Hematopoietic multipotent progenitor cell treated with erythropoietin and hydrocortisone succinate and interleukin-3 and kit ligand, for 8 days (in vitro differentiated cells): Measurements from ENCODE around the gene RNF212.
"Not testable (repeated sequence)": the region's sequence is repeated elsewhere in the genome, so short reads cannot be mapped to it uniquely, and the experiment has no call there.

ENCODE experiments used
- DNase-seq: peaks from one replicate; pipeline ENCODE4 v3.0.0-alpha.2; 2015

The RNF212 gene

DNA sequence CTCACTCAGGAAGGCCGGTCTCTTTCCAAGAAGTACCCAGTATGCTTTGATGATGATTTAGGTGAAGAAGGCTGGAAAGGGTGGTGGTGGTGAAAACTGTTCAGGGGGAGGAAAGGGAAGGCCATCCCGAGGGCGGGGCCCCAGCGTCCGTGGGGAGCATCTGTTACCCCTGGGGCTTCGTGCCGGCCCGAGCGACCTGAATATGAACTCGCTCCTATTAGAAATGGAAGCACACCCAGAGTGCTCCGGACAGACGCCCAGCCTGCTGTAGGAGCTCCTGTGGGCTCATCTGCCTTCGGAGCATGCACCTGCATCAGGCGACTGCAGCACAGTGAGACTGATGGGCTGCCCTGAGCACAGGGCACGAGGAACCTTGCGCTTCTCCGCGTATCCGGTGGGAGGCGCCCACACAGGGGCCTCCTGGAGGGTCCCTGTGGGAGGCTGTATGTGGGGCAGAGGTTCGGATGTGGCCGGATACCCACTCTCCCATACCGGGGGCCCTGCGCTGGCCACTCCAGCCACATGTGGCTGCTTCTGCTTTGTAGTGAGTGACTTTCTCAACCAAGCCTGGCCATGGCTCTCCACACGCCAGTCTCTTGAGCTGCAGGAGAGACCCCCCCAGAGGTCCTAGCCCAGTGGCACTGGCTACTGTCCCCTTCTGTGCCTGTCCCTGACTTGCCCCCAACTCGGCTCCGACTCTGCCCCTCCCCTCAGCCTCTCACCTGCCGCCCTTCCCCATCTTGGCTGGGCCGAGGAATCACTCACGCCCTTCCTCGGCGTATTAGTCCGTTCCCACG lies 65.2 kb downstream of the RNF212 start:
- no peak for DNase-seq

DNA sequence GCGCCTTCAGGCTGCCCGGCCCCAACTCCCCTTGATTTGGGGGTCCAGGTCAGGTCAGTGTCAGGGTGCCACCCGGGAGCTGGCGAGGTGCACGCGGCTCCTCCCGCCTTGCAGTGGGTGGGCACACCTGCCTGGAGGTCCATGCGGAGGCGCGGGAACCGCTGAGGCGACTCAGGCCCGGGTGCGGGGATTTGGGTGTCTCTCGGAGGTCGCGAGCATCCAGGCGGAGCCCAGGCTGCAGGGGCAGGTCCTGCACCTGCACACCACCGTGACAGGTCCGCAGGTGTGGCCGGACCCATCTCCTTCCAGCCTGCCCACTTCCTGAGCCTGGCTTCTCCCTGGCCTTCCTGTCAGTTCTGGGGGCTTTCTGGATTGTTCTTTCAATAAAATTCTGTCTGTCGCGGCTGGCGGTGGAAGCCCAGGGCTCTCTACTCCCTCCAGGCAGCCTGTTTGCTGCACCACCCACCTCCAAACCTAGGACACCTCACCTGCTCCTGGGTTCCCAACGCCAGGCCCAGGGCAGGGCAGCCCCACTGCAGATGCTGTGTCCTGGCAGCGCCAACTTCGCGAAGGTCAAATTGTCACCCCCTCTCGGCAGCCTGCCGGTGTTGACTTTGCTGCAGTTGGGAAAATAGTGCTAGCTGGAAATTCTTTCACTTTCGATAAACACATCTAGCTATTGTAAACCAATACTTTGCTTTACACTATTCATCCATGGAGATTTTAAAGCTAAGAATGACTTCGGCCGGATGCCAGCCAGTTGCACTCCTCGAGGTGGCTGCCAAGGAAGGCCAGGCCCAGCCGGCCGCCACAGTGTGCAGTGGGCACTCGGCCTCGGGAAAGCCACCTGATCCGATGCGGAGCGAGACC lies 66.0 kb downstream of the RNF212 start:
- no peak for DNase-seq

DNA sequence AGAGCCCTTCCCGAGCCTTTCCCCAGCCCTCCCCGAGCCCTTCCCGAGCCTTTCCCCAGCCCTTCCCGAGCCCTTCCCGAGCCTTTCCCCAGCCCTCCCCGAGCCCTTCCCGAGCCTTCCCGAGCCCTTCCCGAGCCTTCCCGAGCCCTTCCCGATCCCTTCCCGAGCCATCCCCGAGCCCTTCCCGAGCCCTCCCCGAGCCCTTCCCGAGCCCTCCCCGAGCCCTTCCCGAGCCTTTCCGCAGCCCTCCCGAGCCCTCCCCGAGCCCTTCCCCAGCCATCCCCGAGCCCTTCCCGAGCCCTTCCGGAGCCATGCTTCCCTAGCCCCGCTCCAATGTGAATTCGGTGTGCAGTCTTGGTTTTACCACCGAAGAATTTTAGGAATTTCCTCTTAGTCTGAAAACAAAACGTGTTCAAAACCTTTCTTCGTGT lies 66.8 kb downstream of the RNF212 start:
- not testable (repeated sequence) for DNase-seq

DNA sequence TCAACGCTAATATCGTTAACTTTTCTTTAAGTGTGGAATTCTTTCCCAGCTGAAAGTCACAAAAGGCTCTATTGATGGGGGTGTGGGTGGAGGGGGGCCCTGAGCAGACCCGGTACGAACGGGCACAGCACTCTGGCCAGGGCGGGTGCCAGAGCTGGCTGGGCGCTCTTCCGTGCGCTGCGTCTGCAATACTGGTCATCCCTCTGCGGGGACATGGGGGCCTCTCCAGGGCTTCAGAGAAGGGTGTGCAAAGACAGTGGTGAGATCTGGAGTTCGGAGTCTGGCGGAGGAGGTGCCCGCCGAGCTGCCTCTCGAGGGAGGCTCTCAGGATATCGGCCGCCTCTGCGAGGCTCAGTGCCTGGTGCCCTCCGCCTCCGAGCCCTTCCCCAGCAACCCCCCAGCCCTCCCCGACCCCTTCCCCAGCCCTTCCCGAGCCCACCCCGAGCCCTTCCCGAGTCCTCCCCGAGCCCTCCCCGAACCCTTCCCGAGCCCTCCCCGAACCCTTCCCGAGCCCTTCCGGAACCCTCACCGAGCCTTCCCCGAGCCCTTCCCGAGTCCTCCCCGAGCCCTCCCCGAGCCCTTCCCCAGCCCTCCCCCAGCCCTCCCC lies 67.7 kb downstream of the RNF212 start:
- DNase-seq, result no peak

DNA sequence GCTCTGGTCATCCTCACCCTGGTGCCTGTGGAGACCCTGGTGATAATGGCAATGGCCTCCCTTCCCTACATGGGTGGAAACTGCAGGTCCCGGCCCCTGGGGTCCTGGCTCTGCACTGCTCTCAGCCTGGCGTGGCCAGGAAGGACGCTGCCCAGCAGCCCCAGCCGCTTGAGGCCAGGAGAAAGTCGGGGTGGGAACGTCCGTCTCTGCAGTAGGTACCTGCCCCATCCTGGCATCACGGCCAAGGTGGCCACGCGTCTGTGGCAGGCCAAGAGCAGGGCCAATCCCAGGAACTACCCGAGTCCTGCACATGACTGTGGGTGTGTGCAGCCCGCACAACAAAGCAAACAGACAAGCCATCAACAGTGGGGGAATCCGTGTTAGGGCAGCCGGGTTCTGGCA lies 68.2 kb downstream of the RNF212 start:
- no peak for DNase-seq

DNA sequence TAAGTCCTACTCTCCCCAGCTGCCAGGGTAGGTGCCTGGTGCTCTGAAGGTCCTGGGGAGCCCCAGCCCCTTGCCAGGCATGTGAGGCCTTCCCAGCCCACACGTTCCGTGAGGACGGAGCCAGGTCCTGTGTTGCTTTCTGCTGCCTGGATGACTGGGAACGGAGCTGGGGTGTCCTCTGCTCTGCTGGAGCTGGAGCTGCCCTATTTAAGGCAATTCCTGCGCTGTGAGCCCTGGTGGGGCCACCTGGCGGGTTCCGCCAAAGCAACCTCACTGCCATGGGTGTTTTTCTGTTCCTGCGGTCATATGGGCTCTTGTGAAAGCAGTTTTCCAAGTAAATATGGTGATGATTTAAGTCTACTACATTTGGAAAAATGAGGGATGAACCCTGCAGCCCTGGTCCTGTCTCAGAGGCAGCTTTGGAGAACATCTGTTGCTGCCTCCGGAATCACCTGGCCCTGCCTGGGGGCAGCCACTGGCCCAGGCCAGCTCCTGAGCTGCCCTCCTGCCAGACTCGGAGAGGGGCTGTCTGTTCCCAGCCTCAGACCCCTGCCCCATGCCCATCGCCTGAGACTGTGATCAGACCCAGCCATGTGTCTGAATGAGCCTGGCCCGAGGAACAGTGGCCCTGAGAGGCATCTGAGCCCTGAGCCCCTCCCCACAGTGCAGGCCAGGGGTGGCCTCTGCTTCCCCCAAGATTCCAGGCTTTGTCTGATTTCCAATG lies 68.7 kb downstream of the RNF212 start:
- no peak for DNase-seq

DNA sequence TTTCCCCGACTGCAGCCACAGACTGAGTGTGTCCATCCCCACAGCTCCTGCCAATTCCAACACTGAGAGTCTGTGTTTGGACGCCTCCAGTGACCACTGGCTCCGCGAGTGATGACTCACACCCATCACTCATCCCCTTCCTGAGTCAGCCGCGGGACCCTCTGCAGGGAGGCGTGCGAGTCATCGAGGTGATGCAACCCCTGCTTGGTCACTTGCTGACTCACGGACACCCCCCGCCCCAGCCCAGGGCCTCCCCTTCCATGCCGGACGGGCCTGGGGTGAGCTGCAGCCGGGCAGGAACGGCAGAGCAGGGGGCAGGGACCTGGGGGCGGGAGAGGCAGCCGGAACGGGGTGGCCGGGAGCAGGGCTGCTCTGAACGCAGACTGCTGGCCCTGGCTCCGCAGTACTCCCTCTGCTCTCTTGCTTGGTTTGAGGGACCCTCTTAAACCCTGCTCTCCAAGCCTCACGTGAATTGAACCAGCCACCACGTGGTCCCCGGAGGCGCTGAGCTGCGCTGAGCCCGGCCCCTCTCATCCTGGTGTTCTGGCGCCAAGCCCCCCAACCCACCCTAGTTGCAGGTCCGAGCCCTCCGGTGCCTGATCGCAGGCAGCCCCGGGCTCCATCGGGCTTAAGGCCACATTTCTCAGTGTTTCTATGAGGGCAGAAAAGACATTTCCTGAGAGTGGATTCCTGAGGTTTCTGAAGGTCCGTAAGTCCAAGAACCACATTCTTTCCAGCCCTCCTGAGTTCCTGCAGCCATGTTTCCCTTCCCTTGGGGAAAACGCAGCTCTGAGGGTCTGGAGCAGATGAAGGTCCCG lies 69.5 kb downstream of the RNF212 start:
- DNase-seq, result no peak

DNA sequence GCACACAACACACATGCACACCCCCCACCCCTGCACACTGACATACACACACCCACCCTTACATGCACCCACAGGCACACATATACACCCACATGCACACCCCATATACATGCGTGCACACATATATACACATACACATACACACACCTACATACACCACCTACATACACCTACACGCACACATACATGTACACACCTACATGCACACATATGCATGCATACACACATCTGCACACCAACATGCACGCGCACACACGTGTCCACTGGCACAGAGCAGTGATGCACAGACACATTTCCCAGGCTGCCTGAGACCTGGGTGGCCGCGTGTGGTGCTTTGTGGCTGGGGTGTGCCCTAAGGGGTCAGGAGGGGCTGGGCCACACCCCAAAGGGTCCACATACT lies 70.2 kb downstream of the RNF212 start:
- no peak for DNase-seq

DNA sequence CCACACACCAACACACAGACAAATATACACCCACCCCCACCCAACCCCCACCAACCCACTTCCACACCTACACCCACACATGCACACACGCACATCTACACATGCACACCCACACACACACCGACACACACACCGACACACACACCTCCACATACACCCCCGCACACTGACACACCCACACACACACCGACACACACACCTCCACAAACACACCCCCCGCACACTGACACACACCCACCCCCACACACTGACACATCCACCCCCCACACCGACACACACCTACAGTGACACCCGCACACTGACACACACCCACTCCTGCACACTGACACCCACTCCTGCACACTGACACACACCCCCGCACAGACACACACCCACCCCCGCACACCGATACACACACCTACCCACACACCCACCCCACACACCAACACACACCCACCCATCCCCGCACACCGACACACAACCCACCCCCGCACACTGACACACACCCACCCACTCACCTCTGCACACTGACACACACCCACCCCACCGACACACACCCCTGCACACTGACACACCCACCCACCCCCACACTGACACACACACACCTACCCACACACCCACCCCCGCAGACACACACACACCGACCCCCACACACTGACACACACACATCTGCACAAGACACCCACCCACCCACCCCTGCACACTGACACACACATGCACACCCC lies 70.9 kb downstream of the RNF212 start:
- no peak for DNase-seq

DNA sequence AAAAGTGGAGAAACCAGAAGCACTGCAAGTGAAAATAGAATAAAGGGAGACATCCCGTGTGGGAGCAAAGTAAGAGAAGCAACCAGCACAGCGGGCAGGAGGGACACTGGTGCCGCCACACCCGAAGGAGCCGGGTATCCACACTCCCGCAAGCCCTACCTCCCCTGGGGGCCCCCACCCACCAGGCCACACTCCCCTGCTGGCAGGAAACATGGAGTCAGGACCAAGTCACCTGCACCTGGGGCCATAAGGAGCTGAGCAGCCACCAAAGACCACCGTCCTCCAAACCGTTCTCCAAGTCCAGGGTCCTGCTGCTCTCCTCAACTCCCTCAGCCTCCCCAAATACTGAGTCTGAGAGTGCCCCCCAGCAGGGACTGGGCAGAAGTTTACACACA lies 71.4 kb downstream of the RNF212 start:
- no peak for DNase-seq

DNA sequence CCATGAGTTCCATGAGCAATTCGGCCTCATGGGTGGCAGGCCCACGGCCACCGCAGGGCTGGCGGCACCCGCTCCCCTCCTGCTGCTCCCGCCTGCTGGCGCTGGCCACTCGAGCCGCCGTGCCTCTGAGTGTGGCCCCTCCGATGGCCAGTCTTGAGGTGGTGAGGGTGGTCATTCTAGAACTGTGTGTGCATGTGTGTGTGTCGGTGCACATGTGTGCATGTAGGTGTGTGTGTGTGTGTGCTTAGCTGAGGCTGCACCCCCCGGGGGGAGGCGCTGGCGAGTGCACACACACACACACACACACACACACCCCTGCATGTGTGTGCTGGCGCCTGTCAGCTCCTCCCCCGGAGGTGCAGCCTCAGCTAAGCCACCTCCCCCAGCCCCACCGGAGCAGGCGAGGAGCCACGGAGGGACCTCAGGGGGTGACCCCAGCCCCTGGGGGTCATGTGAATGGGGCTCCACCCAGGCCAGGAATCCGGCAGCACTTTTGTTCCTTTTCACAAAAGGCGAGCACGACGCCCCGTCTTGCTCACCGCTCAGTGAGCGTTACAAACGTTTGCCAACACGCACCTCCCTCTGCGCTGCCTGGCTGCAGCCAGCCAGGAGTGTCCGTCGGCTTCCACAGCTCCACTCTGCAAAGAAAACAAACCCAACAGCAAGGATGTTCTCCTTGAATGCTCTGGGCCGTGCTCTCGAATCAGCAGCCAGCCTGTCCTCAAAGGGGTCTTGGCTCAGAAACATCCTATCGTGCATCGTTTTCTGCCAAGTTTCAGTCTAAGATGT lies 72.0 kb downstream of the RNF212 start:
- DNase-seq, result no peak

DNA sequence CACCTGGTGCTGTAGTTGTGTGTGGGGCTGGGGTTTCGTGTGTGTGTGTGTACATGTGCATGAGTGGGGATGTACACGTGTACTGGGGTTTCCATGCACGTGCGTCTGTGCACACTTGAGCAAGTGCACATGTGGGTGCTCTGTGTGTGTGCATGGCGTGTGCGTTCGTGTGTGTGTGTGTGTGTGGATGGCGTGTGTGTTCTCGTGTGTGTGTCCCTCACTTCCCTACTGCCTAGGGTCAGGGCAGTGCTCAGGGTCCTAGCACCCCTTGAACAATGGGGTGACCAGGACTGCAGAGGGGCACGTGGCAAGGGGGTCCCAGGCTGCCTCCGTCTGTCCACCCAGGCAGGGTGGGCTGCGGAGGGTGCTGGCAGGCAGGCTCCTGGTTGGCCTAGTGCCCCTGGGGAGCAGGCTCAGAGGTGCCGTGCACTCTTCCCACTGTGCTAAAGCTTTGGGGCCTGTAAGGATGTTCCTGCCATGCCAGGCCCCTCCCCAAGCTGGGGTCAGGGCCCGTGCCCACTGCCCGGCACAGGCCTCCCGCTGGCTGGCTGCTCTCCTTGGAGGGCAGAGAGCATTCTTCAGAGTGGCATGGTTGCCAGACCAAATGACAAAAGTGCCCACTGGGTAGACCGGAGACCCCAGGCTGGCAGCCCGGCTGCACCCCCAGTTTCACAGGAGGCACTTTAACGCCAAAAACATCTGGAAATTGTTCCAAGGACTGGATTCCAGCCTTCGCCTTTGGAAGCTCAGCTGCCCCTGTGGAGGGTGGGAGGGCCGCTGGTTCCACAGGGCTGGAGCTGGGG lies 72.8 kb downstream of the RNF212 start:
- no peak for DNase-seq

DNA sequence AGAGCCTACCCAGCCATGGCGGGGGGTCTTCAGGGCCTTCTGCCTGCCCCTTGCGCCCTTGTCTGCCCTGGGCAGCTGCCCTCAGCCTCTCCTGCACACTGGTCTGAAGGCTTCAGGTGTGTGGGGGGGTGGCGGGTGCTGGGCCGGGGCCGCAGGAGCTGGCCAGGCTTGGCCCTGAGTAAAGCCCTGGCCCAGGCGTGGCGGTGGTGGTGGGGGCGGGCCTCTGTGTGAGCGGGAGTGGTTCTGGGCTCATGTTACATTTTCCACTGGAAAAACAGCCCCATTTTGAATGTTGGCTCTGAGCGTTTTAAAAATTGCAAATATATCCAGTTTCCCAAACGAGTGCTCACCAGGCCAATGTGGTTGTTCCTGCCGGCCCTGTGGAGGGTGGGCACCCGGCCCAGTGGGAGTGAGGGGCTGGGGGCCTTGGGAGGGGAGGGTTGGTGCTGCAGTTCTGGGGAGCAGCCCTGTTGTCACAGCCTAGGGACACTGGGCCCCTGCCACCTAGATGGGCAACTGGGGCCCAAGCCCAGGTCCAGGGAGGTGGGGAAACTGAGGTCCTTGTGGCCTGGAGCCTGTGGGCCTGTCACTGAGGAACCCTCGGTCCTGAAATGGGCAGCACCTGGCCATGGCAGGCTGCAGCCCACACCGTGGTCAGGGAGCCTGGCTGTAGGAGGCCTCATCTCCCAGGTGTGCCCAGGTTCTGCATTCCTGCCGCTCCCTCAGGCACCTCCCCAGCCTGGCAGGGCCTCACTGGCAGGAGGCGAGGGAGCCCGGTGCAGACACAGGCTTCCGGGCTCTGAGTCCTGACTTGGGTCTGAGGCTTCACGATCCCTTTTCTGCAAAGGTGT lies 73.6 kb downstream of the RNF212 start:
- DNase-seq, result no peak

DNA sequence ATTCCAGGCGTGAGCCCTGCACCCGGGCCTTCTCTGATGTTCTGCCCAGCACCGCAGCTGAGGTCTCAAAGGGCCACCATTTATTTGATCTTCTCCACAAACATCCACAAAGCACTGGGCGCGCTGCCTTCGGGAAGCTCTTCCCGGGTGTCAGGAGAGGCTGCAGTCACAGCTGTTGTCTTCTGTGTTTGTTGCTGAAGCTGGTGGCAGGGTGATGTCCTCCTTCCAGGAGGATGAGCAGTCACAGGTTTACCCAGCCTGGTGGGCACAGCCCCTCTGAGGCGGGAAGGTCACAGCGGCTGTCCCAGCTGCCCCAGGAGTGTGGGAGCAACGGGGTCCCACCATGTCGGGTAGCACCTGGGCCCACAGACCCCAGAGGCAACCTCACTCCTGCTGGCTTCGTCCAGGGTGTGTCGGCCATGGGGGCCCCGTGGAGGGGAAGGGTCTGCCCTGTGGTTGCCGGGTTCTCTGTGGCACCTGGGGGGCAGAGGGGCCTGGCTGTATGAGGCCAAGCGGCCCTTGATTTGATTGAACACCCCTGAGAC lies 74.3 kb downstream of the RNF212 start:
- no peak for DNase-seq

DNA sequence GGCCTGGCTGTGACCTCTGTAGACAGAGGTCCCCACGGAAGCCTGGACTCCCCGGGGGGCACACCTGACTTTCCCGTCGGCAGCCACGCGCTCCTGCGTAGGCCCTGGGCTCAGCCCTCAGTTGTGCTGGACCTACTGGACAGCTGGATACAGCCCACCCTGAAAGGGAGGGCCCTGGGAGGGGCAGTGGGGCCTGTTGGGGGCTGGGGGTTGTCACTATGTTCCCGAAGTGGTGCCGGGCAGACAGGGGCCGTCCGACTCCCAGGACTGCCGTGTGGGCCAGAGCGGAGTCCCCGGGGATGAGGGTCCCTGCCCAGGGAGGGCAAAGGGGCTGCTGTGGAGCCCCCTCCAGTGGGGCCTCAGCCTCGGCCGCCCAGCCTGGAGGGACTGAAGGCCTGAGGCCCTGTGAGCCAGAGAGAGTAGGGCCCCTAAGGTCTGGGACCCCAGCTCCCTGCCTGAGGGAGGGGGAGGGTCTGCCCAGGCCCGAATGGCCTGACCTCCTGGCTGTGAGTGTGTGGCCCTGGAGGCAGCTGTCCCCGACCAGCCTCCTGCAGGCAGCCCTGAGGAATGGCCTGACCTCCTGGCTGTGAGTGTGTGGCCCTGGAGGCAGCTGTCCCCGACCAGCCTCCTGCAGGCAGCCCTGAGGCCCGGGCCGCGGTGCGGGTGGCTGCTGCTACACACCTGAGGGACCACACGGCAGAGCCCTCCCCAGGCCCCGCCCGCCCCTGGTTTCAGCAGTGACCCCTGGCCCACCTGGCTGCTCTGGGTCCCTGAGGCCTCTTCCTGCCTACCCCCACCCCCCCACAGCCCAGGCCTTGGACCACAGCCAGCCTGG lies 76.2 kb downstream of the RNF212 start:
- DNase-seq, result no peak

DNA sequence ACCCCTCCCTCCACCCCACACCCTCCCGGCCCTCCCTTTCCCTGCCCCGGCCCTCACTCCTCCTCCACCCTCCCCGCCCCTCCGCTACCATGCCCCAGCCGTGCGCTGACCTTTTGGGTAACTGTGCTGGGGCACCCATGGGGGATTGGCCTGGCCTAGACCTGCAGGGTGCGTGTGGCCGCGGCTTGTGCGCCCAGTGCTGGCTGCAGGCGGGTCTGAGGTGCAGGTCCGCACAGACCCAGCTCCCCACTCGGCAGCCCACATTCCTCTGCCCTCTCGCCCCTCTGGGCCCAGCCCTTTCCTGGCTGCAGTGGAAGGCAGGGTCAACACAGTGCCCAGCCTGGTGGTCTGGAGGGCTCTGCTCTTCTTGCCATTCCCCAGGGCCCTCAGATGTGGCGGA lies 77.3 kb downstream of the RNF212 start:
- DNase-seq, result no peak

DNA sequence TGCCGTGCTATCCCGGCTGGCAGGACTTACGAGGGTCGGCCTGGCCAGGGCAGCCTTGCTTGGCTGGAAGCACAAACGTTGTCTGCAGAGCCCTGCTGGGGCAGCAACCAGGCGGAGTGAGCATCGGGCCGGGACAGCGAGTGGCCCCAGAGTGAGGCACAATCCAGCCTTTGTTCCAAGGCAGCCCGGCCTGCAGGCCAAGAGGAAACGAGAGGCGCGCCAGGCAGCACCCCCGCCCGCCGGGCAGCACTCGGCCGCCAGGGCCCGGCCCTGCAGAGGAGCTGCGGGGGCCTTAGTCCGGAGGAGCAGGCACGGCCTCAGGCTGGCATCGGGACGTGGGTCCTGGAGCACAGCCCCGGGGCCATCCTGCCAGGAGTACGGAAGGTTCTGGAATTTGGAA lies 77.9 kb downstream of the RNF212 start:
- no peak for DNase-seq
